Measurements from ENCODE around the gene NKAIN1. TPM values are rescaled to one million over a fixed set of nuclear protein-coding genes. Genes with fewer than 3 reads are reported as not detected.

The NKAIN1 gene
- total RNA-seq, 1 experiment from 2014 or later = 1.1 TPM

DNA sequence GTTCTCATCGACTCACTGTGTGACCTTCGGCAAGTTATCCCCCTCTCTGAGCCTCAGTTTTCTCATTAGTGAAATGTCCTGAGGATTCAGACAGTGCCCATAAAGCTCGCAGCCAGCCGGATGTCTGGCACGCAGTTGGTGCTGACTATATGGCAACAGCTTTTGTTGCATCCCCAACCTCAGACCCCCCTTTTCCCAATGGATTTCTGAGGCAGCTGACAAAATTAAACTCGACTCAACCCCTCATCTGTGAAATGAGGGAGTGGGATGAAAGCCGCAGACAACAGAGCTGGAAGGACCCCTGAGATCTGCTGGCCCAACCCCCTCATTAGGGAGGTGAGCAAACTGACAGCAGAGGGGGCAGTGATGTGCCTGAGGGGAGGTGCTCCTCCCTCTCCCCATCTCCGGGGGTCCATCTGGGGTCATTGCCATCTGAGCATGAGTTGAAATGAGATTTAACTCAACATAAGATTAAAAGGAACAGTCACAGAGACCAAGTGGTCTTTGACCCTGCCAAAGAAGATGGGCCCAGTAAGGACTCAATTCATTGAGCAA, 40.4 kb downstream of the NKAIN1 start:
- ChIA-PET CTCF (no interaction called here), POLR2A (no interaction called here)
- H3K27me3 ChIP-seq (ENCODE audit: insufficient read depth, low read length) = no peaks in the 10 kb centered on the region

More for the DNA sequence above, 40.4 kb downstream of the NKAIN1 start:
- H3K4me2 ChIP-seq (ENCODE audit: low read length) = no peak overlapping the region
- H3K4me3 ChIP-seq (replicated peaks in 1 of 2; ENCODE audit: low read depth in 1 of 2, low read length in 2 of 2) = no peak overlapping the region
- no peak for DNase-seq (ENCODE audit: low read depth, low spot score)
- no peak overlapping the region for H3K27ac ChIP-seq (ENCODE audit: low read depth, low read length)
- H3K79me2 ChIP-seq (ENCODE audit: insufficient read depth, low read length) = no peaks in the 10 kb centered on the region
- no peaks in the 10 kb centered on the region for H4K20me1 ChIP-seq (ENCODE audit: insufficient read depth)
- intact Hi-C loops (cut with micrococcal nuclease) = no loop called here
- no peak for ATAC-seq
- no peak overlapping the region for H3K9ac ChIP-seq (ENCODE audit: low read length)
- RAD21 ChIA-PET (ENCODE audit: low non-redundant PET in 1 of 2, low total read pairs in 2 of 2, uncharacterized antibody in 2 of 2, unreplicated experiment in 2 of 2) = no interaction called here
- H3K4me1 ChIP-seq (ENCODE audit: control insufficient read depth in 1 of 2, insufficient read depth in 2 of 2, low read length in 2 of 2) = no peaks in the 10 kb centered on the region
- BruUV-seq (replicated peaks) = no TSS peak
- TF ChIP-seq JUND (IDR thresholded peaks at IDR 0.05) (no peak), EGR1 (IDR thresholded peaks at IDR 0.05; ENCODE audit: low read depth) (no peak), RAD21 (IDR thresholded peaks at IDR 0.05; ENCODE audit: low read depth) (no peak), SIN3A (IDR thresholded peaks at IDR 0.05; ENCODE audit: low read depth) (no peak), SRF (IDR thresholded peaks at IDR 0.05; ENCODE audit: low read depth) (no peak), TCF7L2 (IDR thresholded peaks at IDR 0.05; ENCODE audit: borderline replicate concordance, extremely low read depth, insufficient read depth, insufficient read length) (no peak), EZH2phosphoT487 (IDR thresholded peaks at IDR 0.05; ENCODE audit: borderline replicate concordance) (no peak), REST (IDR thresholded peaks at IDR 0.05; ENCODE audit: low read depth) (no peak), FOSL1 (IDR thresholded peaks at IDR 0.05; ENCODE audit: low read depth) (no peak), ZNF274 (IDR thresholded peaks at IDR 0.05; ENCODE audit: low read depth, low read length) (no peak), CTCF (IDR thresholded peaks at IDR 0.05 in 2 of 3, conservative IDR thresholded peaks at IDR 0.05 in 1 of 3; ENCODE audit: borderline replicate concordance in 1 of 3, insufficient read depth in 1 of 3, low read depth in 2 of 3, low read length in 2 of 3) (no peak), CEBPB (IDR thresholded peaks at IDR 0.05; ENCODE audit: low read depth) (no peak), ELF1 (IDR thresholded peaks at IDR 0.05; ENCODE audit: borderline replicate concordance, low read depth) (no peak)
- TF ChIP-seq, protein P1, sequence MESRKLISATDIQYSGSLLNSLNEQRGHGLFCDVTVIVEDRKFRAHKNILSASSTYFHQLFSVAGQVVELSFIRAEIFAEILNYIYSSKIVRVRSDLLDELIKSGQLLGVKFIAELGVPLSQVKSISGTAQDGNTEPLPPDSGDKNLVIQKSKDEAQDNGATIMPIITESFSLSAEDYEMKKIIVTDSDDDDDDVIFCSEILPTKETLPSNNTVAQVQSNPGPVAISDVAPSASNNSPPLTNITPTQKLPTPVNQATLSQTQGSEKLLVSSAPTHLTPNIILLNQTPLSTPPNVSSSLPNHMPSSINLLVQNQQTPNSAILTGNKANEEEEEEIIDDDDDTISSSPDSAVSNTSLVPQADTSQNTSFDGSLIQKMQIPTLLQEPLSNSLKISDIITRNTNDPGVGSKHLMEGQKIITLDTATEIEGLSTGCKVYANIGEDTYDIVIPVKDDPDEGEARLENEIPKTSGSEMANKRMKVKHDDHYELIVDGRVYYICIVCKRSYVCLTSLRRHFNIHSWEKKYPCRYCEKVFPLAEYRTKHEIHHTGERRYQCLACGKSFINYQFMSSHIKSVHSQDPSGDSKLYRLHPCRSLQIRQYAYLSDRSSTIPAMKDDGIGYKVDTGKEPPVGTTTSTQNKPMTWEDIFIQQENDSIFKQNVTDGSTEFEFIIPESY (IDR thresholded peaks at IDR 0.05; ENCODE audit: extremely low read depth, insufficient replicate concordance, low read length) = no peak
- H2AFZ ChIP-seq (ENCODE audit: low read depth, low read length, poor library complexity, severe bottlenecking) = no peak overlapping the region
- no peaks in the 10 kb centered on the region for H3K9me2 ChIP-seq (ENCODE audit: insufficient read depth)
- no peaks in the 10 kb centered on the region for H3K36me3 ChIP-seq (ENCODE audit: control insufficient read depth in 1 of 2, insufficient read depth in 2 of 2, low read length in 2 of 2)
- no peaks in the 10 kb centered on the region for H3K9me3 ChIP-seq (ENCODE audit: control insufficient read depth in 1 of 2, insufficient read depth in 1 of 2, low read depth in 1 of 2, low read length in 2 of 2)
